ENCODE data around the gene CDC20. TPM values are rescaled to one million over a fixed set of nuclear protein-coding genes. Genes with fewer than 3 reads are reported as not detected.

Gene CDC20
- 3.7 and 179 TPM in 2 replicates for total RNA-seq

GRCh38 chr1:43358746-43359693, at the start of gene CDC20:
TSS of gene CDC20 (plus strand) at chr1:43358981. CDS start at chr1:43359216, 235 bp downstream.

GRCh38 chr1:43337588-43337987, 21.2 kb upstream of the CDC20 start, which contains the start of gene MPL:
TSS of gene MPL (plus strand) at chr1:43337818. CDS start at chr1:43337849, 31 bp downstream.

GRCh38 chr1:43367904-43368645, 9.3 kb downstream of the CDC20 start, which contains the start of gene ELOVL1:
TSS of gene ELOVL1 (minus strand) at chr1:43368011. CDS start at chr1:43365609, 2,402 bp downstream.

GRCh38 chr1:43389326-43390313, 30.8 kb downstream of the CDC20 start, which contains the start of the genes MED8 and SZT2:
TSS of gene MED8 (minus strand) at chr1:43389800. CDS start at chr1:43389764, 36 bp downstream.
TSS of gene SZT2 (plus strand) at chr1:43389899. CDS start at chr1:43389969, 70 bp downstream.

Other genes with a start within 250 kb of the CDC20 start
- gene EBNA1BP2, start 186.7 kb upstream of the CDC20 start, total RNA-seq, result 118 and 127 TPM in 2 replicates
- gene CFAP57, start 186.7 kb upstream of the CDC20 start, total RNA-seq, result 0.14 and 0.44 TPM in 2 replicates
- not detected in 2 replicates for gene TMEM125, start 89.0 kb upstream of the CDC20 start, total RNA-seq
- not detected in 2 replicates for gene C1orf210, start 73.4 kb upstream of the CDC20 start, total RNA-seq
- gene TIE1, start 58.0 kb upstream of the CDC20 start, total RNA-seq, result 0.57 TPM in 1 of 2 replicates, not detected in the other
- 0.86 TPM in 1 of 2 replicates, not detected in the other for gene MPL, start 21.2 kb upstream of the CDC20 start, total RNA-seq
- gene ELOVL1, start 9.0 kb downstream of the CDC20 start, total RNA-seq, result 66.3 and 93.5 TPM in 2 replicates
- gene MED8, start 30.8 kb downstream of the CDC20 start, total RNA-seq, result 69.6 and 75.3 TPM in 2 replicates
- 32.8 and 46.4 TPM in 2 replicates for gene SZT2, start 30.9 kb downstream of the CDC20 start, total RNA-seq
- 126 and 202 TPM in 2 replicates for gene HYI, start 95.0 kb downstream of the CDC20 start, total RNA-seq
- gene PTPRF, start 171.9 kb downstream of the CDC20 start, total RNA-seq, result 125 and 132 TPM in 2 replicates

Data from placental pericyte (primary cell).